Jurkat, Clone E6-1 (cell line): ENCODE data around the gene ADIPOR1.

Experiments
- DNase-seq: peaks from one replicate; pipeline ENCODE4 v3.0.0-alpha.2; 2011; ENCODE audit warnings: low read depth, low spot score
- H3K4me3 ChIP-seq: 2 replicates; pipeline ENCODE4 v1.5.1; 2011; ENCODE audit warnings: mild to moderate bottlenecking, low read length, control low read depth, moderate library complexity

ADIPOR1 gene

DNA sequence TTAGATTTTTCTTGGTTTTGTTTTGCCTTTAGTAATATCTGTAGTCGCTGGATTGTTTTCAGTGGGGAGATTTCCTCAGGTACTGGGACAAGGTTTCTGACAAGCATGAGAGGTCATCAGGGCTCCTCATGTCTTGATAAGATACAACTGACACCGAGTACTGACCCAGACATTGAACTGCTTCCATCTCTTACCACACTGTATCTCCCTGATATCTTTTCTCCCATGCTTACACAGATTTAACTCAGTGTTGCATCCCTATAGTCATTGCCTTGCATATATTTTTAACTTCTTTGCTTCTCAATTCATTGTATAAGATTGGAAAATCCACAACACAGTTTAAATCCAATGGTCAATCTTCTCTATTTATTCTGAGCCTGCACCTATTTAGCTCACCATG is 21.3 kb upstream of the ADIPOR1 start:
- no peak for DNase-seq
- H3K4me3 ChIP-seq: no peak overlapping the region

DNA sequence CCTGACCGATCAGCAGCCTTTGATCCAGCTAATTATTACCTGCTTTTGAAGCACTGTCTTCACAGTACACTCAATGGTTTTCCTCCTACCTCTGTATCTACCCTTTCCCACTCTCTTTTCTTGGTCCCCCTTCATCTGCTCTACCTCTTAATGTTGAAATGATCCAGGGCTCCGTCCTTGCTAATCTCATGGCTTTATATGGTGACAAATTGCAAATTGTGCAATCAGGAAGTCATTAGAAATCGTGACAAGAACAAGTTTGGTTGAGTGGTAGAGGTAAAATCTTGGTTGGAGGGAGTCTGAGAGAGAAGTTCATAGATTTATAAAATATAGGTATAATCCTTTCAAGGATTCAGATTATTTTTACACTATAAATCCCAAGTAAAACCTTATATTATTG is 18.5 kb upstream of the ADIPOR1 start:
- no peak for DNase-seq
- H3K4me3 ChIP-seq: no peak overlapping the region

DNA sequence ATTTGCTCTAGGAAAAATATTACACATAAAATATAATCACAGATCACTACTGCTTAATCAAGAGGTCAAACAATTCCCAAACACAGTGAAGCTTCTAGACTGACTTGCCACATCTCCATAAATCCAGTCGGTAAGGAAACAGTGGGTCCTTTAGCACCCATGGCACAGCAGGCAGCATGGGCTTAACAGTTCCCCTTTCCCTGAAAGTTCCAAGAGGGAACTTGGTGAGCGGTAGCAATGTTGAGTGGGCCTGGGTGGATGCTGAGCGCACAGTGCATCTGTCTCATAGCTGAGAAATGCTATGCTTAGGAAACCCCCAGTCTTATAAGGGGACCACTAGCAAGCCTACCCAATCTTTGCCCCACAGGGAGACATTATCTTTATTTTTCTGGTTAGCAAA is 16.7 kb upstream of the ADIPOR1 start:
- no peak for DNase-seq
- H3K4me3 ChIP-seq: no peak overlapping the region

DNA sequence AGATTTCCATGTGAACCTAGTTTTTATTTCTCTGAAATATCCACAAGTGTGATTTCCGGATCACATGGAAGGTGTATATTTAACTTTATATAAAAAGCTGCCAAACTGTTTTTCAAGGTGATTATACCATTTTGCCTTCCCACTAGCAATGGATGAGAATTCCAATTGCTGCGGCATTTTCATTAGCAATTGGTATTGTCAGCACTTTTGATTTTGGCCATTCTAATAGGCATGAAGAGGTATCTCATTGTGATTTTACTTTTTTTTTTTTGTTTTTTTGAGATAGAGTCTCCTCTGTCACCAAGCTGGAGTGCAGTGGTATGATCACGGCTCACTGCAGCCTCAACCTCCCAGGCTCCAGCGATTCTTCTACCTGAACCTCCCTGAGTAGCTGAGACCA is 13.9 kb upstream of the ADIPOR1 start:
- H3K4me3 ChIP-seq: no peak overlapping the region

DNA sequence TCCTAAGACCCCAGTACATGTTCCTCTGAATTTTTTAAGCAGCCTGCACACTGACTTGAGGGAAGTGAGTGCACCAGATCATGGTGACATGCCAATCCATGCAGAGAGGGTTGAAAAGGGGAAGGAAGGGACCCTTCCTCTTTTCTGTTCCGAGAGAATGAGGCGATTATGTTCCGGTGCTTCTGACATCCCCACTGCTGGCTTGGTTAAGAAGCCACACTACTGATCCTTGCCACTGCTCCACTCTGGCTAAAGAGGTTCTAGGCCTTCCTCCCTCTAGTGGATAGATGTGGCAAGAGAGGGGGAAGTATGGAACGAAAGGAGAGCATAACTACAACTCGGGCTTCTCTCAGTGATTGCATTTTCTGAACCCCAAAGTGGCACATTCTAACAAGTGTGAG is 10.8 kb upstream of the ADIPOR1 start:
- no peak overlapping the region for H3K4me3 ChIP-seq
- DNase-seq: peak; percentile 83

More for the DNA sequence above, 13.9 kb upstream of the ADIPOR1 start:
- DNase-seq: no peak

DNA sequence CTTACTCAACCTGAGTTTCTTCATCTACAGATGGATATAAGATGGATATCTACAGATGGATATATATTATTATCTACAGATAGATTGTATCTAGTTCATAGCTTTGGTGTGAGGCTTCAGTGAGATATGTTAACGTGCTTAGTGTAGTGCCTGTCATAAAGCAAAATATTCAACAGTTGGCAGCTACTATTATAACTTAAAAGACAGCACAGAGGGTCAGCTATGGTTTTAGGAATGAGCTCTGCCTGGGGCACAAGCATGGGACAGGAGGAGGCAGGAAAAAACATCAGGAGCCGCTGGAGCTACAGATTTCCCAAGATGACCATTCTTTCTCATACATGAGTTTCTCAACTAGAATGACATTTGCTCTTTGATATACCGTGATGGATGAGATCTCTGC is 10.2 kb upstream of the ADIPOR1 start:
- no peak for DNase-seq
- H3K4me3 ChIP-seq: peak overlapping the region; percentile 68

DNA sequence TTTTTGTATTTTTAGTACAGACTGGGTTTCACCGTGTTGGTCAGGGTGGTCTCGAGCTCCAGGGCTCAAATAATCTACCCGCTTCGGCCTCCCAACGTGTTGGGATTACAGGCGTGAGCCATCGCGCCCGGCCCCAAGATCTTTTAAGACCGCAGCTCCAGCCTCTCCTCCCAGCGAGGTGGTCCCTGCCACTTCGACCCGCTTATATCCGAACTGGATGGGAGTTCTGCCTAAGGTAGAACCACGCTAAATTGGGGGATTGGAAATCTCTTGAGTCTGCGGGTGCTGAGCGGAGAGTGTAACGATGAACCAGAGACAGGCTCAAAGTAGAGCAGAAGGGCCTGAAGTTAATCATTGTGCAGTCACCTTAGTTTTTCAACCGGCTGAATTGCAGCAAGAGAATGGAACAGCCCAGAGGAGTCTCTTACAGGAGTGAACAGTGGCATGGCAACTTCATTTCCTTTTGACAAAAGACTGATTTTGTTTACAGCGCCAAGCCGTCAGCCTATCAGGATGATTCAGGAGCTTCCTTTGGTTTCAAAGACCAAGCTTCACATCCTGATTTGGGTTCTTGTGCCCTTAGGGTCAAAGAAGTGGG is 9.7 kb upstream of the ADIPOR1 start:
- peak overlapping the region; percentile 68 for H3K4me3 ChIP-seq
- peak; percentile 64 for DNase-seq

DNA sequence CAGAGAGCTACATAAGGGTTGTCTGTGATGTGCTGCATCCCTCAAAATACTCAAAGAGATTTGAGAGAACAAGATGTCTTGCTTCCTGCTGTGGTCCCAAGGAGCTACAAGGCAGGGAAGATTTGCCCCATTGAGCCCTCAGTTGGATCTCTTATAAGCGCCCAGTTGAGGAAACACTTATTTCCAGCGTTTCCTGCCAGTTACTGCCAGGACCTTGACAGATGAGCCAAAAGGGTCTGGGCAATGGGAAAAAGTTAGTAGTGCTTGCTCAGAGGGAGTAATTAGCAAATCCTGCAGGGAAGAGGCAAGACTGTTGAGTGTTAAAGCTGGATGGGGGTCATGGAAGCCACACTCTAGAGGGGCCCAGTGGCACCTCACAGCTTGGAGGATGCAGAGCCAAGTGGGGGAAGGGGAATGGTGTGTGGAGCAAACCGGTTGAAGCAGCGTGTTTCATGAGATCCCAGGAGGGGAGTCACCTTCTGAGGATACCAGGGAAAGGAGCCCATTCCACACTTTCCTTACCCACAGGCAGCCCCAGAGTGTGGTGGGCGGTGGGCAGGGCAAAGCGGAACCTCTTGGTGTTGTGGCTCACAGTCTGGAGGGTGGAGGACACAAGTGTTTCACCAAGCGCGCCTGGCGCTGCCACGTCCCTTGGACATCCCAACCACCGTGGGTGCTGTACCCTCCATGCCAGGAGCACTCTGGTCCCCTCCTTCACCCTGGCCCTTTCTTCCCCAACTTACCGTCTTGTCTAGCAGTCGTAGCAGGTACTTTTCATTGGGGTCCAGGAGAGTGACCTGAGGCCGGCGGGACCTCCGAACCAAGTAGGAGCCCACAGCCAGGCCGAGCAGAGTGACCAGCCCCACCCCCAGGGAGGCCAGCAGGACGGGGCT is 8.1 kb upstream of the ADIPOR1 start:
- DNase-seq: no peak
- peak overlapping the region; percentile 87 for H3K4me3 ChIP-seq

DNA sequence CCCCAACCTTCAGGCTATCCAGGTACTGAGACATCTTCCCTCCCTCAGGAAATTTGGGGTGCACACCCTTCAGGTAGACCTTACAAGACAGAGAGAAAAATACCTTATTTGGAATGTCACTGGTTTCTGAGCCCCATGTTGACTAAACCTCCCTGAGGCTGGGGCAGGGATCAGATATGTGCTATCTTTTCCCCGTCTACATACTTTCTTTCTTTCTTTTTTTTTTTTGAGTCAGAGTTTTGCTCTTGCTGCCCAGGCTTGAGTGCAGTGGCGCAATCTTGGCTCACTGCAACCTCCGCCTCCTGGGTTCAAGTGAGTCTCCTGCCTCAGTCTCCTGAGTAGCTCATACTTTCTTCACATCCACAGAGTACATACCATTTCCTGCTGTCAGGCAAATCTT is 7.3 kb upstream of the ADIPOR1 start:
- no peak for DNase-seq

DNA sequence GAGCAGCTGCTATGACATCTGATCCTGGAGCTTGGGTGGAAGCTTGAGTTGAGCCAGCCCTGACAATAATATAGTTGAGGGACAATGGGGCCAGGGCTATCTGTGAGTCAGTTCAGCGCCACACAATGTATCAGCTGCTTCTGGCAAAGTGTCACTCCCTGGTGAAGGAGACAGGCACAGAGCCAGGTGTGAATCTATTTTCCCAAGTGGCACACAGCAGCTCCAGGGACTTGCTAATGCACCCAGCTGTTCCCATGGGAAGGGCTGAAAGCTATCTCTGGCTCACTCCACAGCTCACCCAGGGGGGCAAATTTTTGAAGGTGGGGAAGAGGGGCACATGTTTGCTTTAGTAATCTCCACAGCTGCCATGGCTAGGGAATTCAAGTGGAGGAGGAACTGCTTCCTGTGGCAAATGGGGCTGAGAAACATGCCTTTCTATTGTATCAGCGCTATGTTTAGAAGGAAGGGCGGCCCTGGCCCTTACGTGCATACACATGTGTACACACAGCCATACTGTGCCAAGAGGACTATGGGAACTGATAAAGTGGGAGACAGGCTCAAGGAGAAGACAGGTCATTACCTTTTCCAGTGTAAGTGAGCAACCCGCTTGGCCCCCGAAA is 6.8 kb upstream of the ADIPOR1 start:
- no peak overlapping the region for H3K4me3 ChIP-seq
- no peak for DNase-seq

More for the DNA sequence above, 7.3 kb upstream of the ADIPOR1 start:
- H3K4me3 ChIP-seq: no peak overlapping the region

DNA sequence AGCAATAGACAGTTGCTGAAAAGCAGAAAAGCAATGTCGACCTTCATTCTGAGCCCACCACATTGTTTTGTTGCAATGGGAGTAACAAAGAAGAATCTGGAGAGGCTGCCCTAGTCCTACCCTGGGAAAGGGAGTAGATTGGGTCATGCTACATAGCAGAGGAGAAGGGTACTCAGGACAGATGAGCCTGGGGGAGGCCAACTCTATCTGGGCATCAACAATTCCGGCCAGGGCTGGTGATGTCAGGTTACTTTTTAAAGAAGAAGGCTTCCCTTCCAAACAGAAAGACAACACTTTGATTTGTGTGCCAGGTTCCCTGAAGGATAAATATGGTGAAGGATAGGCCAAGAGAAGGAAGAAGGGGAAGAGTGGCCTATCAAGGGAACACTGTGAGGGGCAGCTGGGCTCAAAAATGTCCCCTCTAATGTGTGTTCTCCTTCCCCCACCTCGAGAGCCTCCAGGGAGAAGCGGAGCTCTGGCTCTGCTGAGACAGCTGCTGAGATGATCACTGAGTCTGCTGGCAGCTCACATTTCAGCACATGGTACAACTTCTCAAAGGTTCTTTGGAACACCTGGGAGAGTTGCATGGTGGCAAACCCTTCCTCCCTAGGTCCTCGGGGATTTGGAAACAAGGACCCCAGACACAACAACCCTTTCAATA is 3.2 kb upstream of the ADIPOR1 start:
- DNase-seq: no peak
- H3K4me3 ChIP-seq: no peak overlapping the region

DNA sequence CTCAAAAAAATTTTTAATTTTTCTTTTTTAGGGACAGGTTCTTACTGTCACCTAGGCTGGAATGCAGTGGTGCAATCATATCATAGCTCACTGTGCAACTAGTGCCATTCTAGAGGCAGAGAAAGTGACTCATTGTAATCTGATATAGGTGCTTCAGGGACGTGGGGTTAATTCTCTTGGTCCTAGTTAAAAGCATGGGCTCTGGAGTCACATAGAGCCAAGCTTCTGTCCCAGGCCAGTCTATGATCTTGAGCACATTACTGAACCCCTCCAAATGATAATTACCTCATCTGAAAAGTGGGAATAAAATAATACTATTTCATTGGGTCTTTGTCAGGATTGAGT is 1.1 kb upstream of the ADIPOR1 start:
- DNase-seq: no peak
- H3K4me3 ChIP-seq: no peak overlapping the region

DNA sequence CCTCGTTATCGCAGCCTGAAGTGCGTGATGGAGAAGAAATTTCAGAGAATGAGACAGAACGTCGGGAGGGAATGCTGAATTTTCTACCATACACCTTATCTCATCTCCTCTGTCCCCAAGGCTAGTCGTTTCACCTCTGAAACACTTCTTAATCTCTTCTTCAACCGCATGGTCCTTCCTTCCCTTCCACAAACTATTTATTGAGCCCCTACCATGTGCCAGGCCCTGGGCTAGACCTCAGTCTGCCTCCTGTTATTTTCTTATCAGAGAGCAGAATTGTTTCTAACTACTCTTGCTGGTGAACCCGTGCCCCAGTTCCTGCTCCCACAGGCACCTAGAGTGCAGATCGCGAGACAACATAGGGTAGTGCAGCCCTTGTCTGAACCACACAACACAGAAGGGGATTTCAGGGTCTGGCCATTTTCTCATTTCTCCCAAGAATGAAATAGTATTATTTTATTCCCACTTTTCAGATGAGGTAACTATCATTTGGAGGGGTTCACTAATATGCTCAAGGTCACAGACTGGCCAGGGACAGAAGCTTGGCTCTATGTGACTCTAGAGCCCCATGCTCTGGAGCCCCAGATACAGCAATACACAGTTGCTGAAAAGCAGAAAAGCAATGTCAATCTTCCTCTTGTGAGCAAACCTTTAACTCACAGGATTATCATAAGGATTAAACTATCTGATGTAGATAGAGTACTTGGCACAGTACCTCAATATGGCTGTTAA is 598 bp upstream of the ADIPOR1 start:
- peak overlapping the region; percentile 55 for H3K4me3 ChIP-seq

DNA sequence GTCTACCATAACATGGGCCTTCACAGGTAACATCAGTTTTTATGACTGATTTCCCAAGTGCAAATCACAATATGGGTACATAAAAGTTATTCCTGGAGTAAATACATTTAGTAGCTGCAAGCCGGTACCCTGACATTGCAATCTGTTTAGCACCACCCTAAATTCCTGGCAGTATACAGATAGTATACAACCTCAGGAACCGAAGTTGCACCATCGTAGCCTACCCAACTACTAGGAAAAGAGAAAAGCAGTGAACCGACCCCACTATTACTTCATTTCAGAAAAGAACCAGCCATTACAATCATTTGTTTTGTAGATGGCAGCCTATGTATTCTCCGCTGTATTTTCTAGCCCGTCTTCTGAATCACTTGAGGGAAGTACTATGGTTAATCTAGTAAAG is 1.1 kb downstream of the ADIPOR1 start:
- no peak for DNase-seq
- peak overlapping the region; percentile 90 for H3K4me3 ChIP-seq

More for the DNA sequence above, 598 bp upstream of the ADIPOR1 start:
- DNase-seq: no peak

DNA sequence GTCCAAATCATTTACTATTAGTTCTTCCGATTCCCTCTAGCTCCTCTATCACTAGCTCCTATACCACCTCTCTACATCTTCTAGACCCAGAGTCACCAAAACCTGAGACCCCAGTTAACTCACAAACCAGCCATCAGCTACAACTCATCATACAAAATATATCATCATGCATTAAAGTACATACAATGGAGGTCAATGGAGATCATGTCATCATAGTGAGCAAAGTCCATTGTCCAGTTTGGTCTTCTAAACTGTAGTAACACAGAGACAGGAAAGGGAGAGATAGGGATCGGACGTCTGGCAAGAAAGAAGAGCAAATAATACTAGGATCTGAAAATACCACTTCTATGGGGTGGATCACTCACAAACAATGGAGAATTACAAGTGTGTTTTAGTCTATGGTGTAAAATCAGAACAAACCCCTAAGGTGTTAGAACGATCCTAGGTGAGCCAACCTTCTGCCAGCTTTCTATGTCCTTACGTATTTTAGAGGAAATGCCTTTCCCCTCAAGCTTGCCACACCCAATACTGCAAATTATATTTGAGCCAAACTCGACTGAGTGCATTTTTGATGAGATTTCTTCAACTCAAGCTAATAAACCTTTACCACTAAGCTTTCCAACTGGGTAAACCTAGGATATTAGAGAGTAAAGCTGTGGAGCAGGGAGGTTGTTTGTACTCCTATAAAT is 3.9 kb downstream of the ADIPOR1 start:
- no peak for DNase-seq
- no peak overlapping the region for H3K4me3 ChIP-seq

DNA sequence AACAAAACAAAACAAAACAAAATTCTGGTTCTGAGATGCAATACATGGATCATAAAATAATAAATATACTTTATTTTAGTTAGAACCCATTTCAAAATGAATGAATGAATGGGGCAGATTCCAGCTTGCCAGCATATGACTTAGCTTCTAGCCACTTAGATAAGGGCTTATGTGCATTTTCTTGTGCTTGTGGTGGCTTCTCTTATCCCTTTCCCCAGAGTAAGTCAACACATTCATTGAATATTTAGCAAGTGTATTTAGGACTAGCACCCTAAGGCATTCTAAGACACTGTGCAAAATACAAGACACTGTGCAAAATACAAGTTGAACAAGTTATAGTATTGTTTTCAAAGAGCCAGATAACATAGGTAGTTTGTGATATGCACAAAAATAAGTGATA is 4.7 kb downstream of the ADIPOR1 start:
- no peak overlapping the region for H3K4me3 ChIP-seq
- no peak for DNase-seq

DNA sequence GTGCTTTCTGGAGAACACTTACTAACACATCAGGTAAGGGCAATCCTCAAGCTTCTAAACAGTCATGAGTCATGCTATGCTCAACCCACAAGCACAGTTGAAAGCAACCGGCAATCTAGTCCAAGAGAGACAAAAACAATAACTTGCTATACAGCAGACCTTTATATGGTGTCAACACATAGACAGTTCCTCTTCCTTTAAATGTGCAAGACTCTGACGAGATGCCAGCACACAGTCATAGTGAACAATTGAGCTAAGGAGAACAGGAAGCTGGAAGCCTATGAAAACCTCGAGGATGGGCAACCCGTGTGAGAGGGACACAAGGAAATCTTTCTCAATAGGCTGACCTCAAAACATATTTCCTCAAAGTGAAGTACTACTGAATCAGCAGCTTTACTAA is 5.3 kb downstream of the ADIPOR1 start:
- no peak overlapping the region for H3K4me3 ChIP-seq
- DNase-seq: no peak

DNA sequence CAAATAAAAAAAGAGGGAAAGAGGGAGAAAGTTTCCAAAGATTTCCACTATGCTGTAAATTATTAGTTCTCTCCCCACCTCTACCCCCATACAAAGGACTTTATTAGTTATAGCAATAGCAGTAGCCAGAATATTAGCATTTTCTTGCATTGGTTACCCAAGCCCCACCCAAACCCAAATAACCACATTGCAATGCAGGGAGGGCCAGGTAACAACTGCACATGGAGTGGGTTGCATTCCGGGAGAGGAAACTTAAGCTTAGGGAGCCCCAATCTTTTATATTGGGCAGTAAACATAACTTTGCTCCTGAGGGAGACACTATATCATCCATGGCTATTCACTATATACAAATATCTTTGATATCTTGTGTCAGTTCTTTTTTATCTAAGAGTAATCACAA is 6.0 kb downstream of the ADIPOR1 start:
- no peak overlapping the region for H3K4me3 ChIP-seq
- no peak for DNase-seq

DNA sequence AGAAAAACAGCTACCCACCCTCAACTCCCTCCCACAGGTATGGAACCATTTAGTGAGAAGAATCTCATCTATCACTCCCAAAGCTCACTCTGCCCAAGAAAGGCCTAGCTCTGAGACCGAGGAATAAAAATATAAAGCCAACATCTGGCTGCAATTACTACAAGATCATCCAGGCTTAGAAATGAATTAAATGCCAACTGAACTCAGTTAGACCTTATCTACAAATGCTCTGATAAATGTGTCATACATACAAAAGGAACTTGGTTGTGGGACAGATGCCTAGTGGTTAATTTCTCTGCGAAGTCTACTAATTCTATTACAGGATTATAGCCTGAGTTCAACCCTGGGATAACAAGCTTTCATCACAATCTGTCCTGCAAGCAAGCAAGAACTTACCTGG is 6.7 kb downstream of the ADIPOR1 start:
- DNase-seq: no peak
- H3K4me3 ChIP-seq: no peak overlapping the region
